ENCODE data around the gene TRPC4AP. TPM values are rescaled to one million over a fixed set of nuclear protein-coding genes. Genes with fewer than 3 reads are reported as not detected.

TRPC4AP gene
- total RNA-seq, 1 donor: 98.8 TPM

- Histone ChIP-seq H3K27ac (ENCODE audit: low read depth, low read length) (peak overlapping the region; percentile 90), H3K4me3 (ENCODE audit: insufficient read depth, low read length) (no peak overlapping the region), H3K36me3 (ENCODE audit: insufficient read depth, low read length) (peaks cover 12% of the 10 kb centered on the region), H3K79me2 (ENCODE audit: insufficient read depth, low read length) (no peaks in the 10 kb centered on the region), H3K27me3 (ENCODE audit: insufficient read depth, low read length) (no peaks in the 10 kb centered on the region), H3K9me3 (ENCODE audit: low read depth, low read length) (no peaks in the 10 kb centered on the region), H4K20me1 (ENCODE audit: insufficient read depth, low read length) (no peaks in the 10 kb centered on the region), H3K4me1 (ENCODE audit: insufficient read depth, low read length) (peaks cover 28% of the 10 kb centered on the region), H3K4me2 (ENCODE audit: insufficient read depth, low read length) (peak overlapping the region; percentile 25), H2AFZ (ENCODE audit: low read length) (peak overlapping the region; percentile 75)
- peak; percentile 90 for DNase-seq (ENCODE audit: insufficient read length, low spot score, missing footprints)
- no peak for TF ChIP-seq CTCF (IDR thresholded peaks at IDR 0.05; ENCODE audit: extremely low read depth, low read depth, low read length)
Measured at GRCh38 chr20:35111141-35111888, 18.7 kb upstream of the TRPC4AP start.

DNA sequence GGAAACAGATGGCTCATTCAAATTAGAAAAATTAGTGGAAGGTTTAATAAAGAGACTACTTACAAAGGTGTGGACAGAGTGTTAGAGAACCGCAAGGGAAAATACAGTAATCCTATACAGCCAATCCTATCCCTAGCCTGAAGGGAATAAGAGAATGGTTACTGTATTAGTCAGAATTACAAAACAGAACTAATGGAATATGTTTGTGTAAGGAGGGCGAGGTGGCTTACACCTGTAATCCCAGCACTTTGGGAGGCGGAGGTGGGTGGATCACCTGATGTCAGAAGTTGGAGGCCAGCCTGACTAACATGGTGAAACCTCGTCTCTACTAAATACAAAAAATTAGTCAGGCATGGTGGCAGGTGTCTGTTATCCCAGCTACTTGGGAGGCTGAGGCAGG lies 16.3 kb upstream of the TRPC4AP start:
- peak; percentile 26 for DNase-seq (ENCODE audit: insufficient read length, low spot score, missing footprints)
- Histone ChIP-seq H3K4me3 (ENCODE audit: insufficient read depth, low read length) (no peak overlapping the region), H3K4me1 (ENCODE audit: insufficient read depth, low read length) (peaks cover 39% of the 10 kb centered on the region), H4K20me1 (ENCODE audit: insufficient read depth, low read length) (no peaks in the 10 kb centered on the region), H3K27me3 (ENCODE audit: insufficient read depth, low read length) (no peaks in the 10 kb centered on the region), H3K4me2 (ENCODE audit: insufficient read depth, low read length) (no peak overlapping the region), H3K27ac (ENCODE audit: low read depth, low read length) (no peak overlapping the region), H2AFZ (ENCODE audit: low read length) (no peak overlapping the region), H3K9me3 (ENCODE audit: low read depth, low read length) (no peaks in the 10 kb centered on the region), H3K36me3 (ENCODE audit: insufficient read depth, low read length) (no peaks in the 10 kb centered on the region), H3K79me2 (ENCODE audit: insufficient read depth, low read length) (no peaks in the 10 kb centered on the region)
- no peak for TF ChIP-seq CTCF (IDR thresholded peaks at IDR 0.05; ENCODE audit: extremely low read depth, low read depth, low read length)

- Histone ChIP-seq H2AFZ (ENCODE audit: low read length) (no peak overlapping the region), H3K27me3 (ENCODE audit: insufficient read depth, low read length) (no peaks in the 10 kb centered on the region), H3K27ac (ENCODE audit: low read depth, low read length) (no peak overlapping the region), H3K4me1 (ENCODE audit: insufficient read depth, low read length) (peaks cover 41% of the 10 kb centered on the region), H3K4me3 (ENCODE audit: insufficient read depth, low read length) (no peak overlapping the region), H3K79me2 (ENCODE audit: insufficient read depth, low read length) (no peaks in the 10 kb centered on the region), H3K9me3 (ENCODE audit: low read depth, low read length) (no peaks in the 10 kb centered on the region), H4K20me1 (ENCODE audit: insufficient read depth, low read length) (no peaks in the 10 kb centered on the region), H3K36me3 (ENCODE audit: insufficient read depth, low read length) (no peaks in the 10 kb centered on the region), H3K4me2 (ENCODE audit: insufficient read depth, low read length) (no peak overlapping the region)
- no peak for TF ChIP-seq CTCF (IDR thresholded peaks at IDR 0.05; ENCODE audit: extremely low read depth, low read depth, low read length)
- peak; percentile 44 for DNase-seq (ENCODE audit: insufficient read length, low spot score, missing footprints)
Measured at GRCh38 chr20:35106827-35107380, 14.3 kb upstream of the TRPC4AP start.

GRCh38 chr20:35104685-35105295 lies 12.2 kb upstream of the TRPC4AP start:
- Histone ChIP-seq H3K27ac (ENCODE audit: low read depth, low read length) (no peak overlapping the region), H3K36me3 (ENCODE audit: insufficient read depth, low read length) (no peaks in the 10 kb centered on the region), H4K20me1 (ENCODE audit: insufficient read depth, low read length) (no peaks in the 10 kb centered on the region), H3K27me3 (ENCODE audit: insufficient read depth, low read length) (no peaks in the 10 kb centered on the region), H3K4me1 (ENCODE audit: insufficient read depth, low read length) (peaks cover 27% of the 10 kb centered on the region), H3K9me3 (ENCODE audit: low read depth, low read length) (no peaks in the 10 kb centered on the region), H3K79me2 (ENCODE audit: insufficient read depth, low read length) (no peaks in the 10 kb centered on the region), H3K4me2 (ENCODE audit: insufficient read depth, low read length) (no peak overlapping the region), H3K4me3 (ENCODE audit: insufficient read depth, low read length) (no peak overlapping the region), H2AFZ (ENCODE audit: low read length) (no peak overlapping the region)
- DNase-seq (ENCODE audit: insufficient read length, low spot score, missing footprints): peak; percentile 76
- no peak for TF ChIP-seq CTCF (IDR thresholded peaks at IDR 0.05; ENCODE audit: extremely low read depth, low read depth, low read length)

Measured in osteoblast (primary cell).